ENCODE data around the gene ZDHHC14.

The ZDHHC14 gene

GRCh38 chr6:157668009-157668401 lies 287.0 kb downstream of the ZDHHC14 start:
- no peak overlapping the region for H3K23ac ChIP-seq (ENCODE audit: low read depth, low read length, poor library complexity)
- H3K27me3 ChIP-seq (ENCODE audit: control insufficient read depth in 3 of 3, insufficient read depth in 3 of 3, low read depth in 1 of 3, low read length in 3 of 3), result no peaks in the 10 kb centered on the region
- no peak overlapping the region for H4K91ac ChIP-seq (ENCODE audit: low read depth, low read length, poor library complexity)
- no peak overlapping the region for H3K4ac ChIP-seq (ENCODE audit: low read length)
- no peak overlapping the region for H2BK15ac ChIP-seq (ENCODE audit: low read length)
- no peak overlapping the region for H3K4me3 ChIP-seq (ENCODE audit: low read length in 2 of 2)
- no peak overlapping the region for H3K14ac ChIP-seq (ENCODE audit: low read length)
- no peaks in the 10 kb centered on the region for H3K36me3 ChIP-seq (replicated peaks in 1 of 2; ENCODE audit: control insufficient read depth in 2 of 2, insufficient read depth in 2 of 2, low read length in 2 of 2)
- H2AFZ ChIP-seq (ENCODE audit: low read length), result no peak overlapping the region
- no peak overlapping the region for H3K18ac ChIP-seq (ENCODE audit: low read length)
- H4K8ac ChIP-seq (ENCODE audit: low read depth, low read length), result no peak overlapping the region
- no peak overlapping the region for H3K27ac ChIP-seq (replicated peaks; ENCODE audit: low read length)
- WGBS, 2 donors (ENCODE audit: extremely low coverage in 2 of 2, insufficient read length in 2 of 2, insufficient replicate concordance in 1 of 2), result no CpG with 5 or more reads among the region's 3 CpGs
- H2BK12ac ChIP-seq (ENCODE audit: low read length), result no peak overlapping the region
- H3K9ac ChIP-seq (ENCODE audit: low read depth, low read length, poor library complexity), result no peak overlapping the region
- no peak for DNase-seq (ENCODE audit: low spot score)
- H3K9me3 ChIP-seq (replicated peaks in 1 of 2; ENCODE audit: control insufficient read depth in 2 of 2, insufficient read depth in 1 of 2, low read depth in 1 of 2, low read length in 2 of 2), result no peaks in the 10 kb centered on the region
- no peak overlapping the region for H2BK5ac ChIP-seq (ENCODE audit: low read length)
- no peak overlapping the region for H2BK120ac ChIP-seq (ENCODE audit: low read depth, low read length)
- H3K4me2 ChIP-seq (ENCODE audit: insufficient read depth, low read length, poor library complexity, severe bottlenecking), result no peak overlapping the region
- no peak overlapping the region for H2AK5ac ChIP-seq (ENCODE audit: low read depth, low read length)
- H3K4me1 ChIP-seq (ENCODE audit: control insufficient read depth in 2 of 2, insufficient read depth in 1 of 2, low read depth in 1 of 2, low read length in 2 of 2), result peaks cover 2 to 6% of the 10 kb centered on the region in 2 donors
- no peaks in the 10 kb centered on the region for H3K79me1 ChIP-seq (ENCODE audit: low read depth, low read length)

GRCh38 chr6:157668713-157669112 lies 287.7 kb downstream of the ZDHHC14 start:
- Histone ChIP-seq H4K91ac (ENCODE audit: low read depth, low read length, poor library complexity) (no peak overlapping the region), H2AK5ac (ENCODE audit: low read depth, low read length) (no peak overlapping the region), H3K9me3 (replicated peaks in 1 of 2; ENCODE audit: control insufficient read depth in 2 of 2, insufficient read depth in 1 of 2, low read depth in 1 of 2, low read length in 2 of 2) (no peaks in the 10 kb centered on the region), H3K4me1 (ENCODE audit: control insufficient read depth in 2 of 2, insufficient read depth in 1 of 2, low read depth in 1 of 2, low read length in 2 of 2) (peaks cover 2 to 6% of the 10 kb centered on the region in 2 donors), H2AFZ (ENCODE audit: low read length) (no peak overlapping the region), H3K4me3 (ENCODE audit: low read length in 2 of 2) (no peak overlapping the region), H3K18ac (ENCODE audit: low read length) (no peak overlapping the region), H3K27me3 (ENCODE audit: control insufficient read depth in 3 of 3, insufficient read depth in 3 of 3, low read depth in 1 of 3, low read length in 3 of 3) (no peaks in the 10 kb centered on the region), H4K8ac (ENCODE audit: low read depth, low read length) (no peak overlapping the region), H2BK5ac (ENCODE audit: low read length) (no peak overlapping the region), H3K36me3 (replicated peaks in 1 of 2; ENCODE audit: control insufficient read depth in 2 of 2, insufficient read depth in 2 of 2, low read length in 2 of 2) (no peaks in the 10 kb centered on the region), H3K23ac (ENCODE audit: low read depth, low read length, poor library complexity) (no peak overlapping the region), H2BK120ac (ENCODE audit: low read depth, low read length) (no peak overlapping the region), H2BK12ac (ENCODE audit: low read length) (no peak overlapping the region), H3K9ac (ENCODE audit: low read depth, low read length, poor library complexity) (no peak overlapping the region), H3K4ac (ENCODE audit: low read length) (no peak overlapping the region), H3K14ac (ENCODE audit: low read length) (no peak overlapping the region), H3K4me2 (ENCODE audit: insufficient read depth, low read length, poor library complexity, severe bottlenecking) (no peak overlapping the region), H3K79me1 (ENCODE audit: low read depth, low read length) (no peaks in the 10 kb centered on the region), H2BK15ac (ENCODE audit: low read length) (no peak overlapping the region), H3K27ac (replicated peaks; ENCODE audit: low read length) (no peak overlapping the region)
- no CpG with 5 or more reads among the region's 2 CpGs for WGBS, 2 donors (ENCODE audit: extremely low coverage in 2 of 2, insufficient read length in 2 of 2, insufficient replicate concordance in 1 of 2)
- DNase-seq (ENCODE audit: low spot score), result no peak

- no peak overlapping the region for H2BK12ac ChIP-seq (ENCODE audit: low read length)
- no peak overlapping the region for H3K9ac ChIP-seq (ENCODE audit: low read depth, low read length, poor library complexity)
- H2AK5ac ChIP-seq (ENCODE audit: low read depth, low read length), result no peak overlapping the region
- no peak overlapping the region for H2BK5ac ChIP-seq (ENCODE audit: low read length)
- WGBS, 2 donors (ENCODE audit: extremely low coverage in 2 of 2, insufficient read length in 2 of 2, insufficient replicate concordance in 1 of 2), result no CpG with 5 or more reads among the region's 3 CpGs
- no peaks in the 10 kb centered on the region for H3K79me1 ChIP-seq (ENCODE audit: low read depth, low read length)
- H2BK15ac ChIP-seq (ENCODE audit: low read length), result no peak overlapping the region
- no peaks in the 10 kb centered on the region for H3K9me3 ChIP-seq (replicated peaks in 1 of 2; ENCODE audit: control insufficient read depth in 2 of 2, insufficient read depth in 1 of 2, low read depth in 1 of 2, low read length in 2 of 2)
- no peak overlapping the region for H3K18ac ChIP-seq (ENCODE audit: low read length)
- H2AFZ ChIP-seq (ENCODE audit: low read length), result peak overlapping the region; percentile 91
- no peak overlapping the region for H3K14ac ChIP-seq (ENCODE audit: low read length)
- H3K4ac ChIP-seq (ENCODE audit: low read length), result no peak overlapping the region
- no peak overlapping the region for H3K4me2 ChIP-seq (ENCODE audit: insufficient read depth, low read length, poor library complexity, severe bottlenecking)
- H4K91ac ChIP-seq (ENCODE audit: low read depth, low read length, poor library complexity), result no peak overlapping the region
- no peak overlapping the region for H4K8ac ChIP-seq (ENCODE audit: low read depth, low read length)
- no peak overlapping the region for H2BK120ac ChIP-seq (ENCODE audit: low read depth, low read length)
- no peak overlapping the region for H3K23ac ChIP-seq (ENCODE audit: low read depth, low read length, poor library complexity)
- H3K36me3 ChIP-seq (replicated peaks in 1 of 2; ENCODE audit: control insufficient read depth in 2 of 2, insufficient read depth in 2 of 2, low read length in 2 of 2), result no peaks in the 10 kb centered on the region
- H3K4me3 ChIP-seq (ENCODE audit: low read length in 2 of 2), result no peak overlapping the region
- no peak for DNase-seq (ENCODE audit: low spot score)
- H3K4me1 ChIP-seq (ENCODE audit: control insufficient read depth in 2 of 2, insufficient read depth in 1 of 2, low read depth in 1 of 2, low read length in 2 of 2), result peaks cover 2 to 6% of the 10 kb centered on the region in 2 donors
- H3K27ac ChIP-seq (replicated peaks; ENCODE audit: low read length), result no peak overlapping the region
- no peaks in the 10 kb centered on the region for H3K27me3 ChIP-seq (ENCODE audit: control insufficient read depth in 3 of 3, insufficient read depth in 3 of 3, low read depth in 1 of 3, low read length in 3 of 3)
Measured at GRCh38 chr6:157669323-157669722, 288.3 kb downstream of the ZDHHC14 start.

- H4K91ac ChIP-seq (ENCODE audit: low read depth, low read length, poor library complexity), result no peak overlapping the region
- H3K9ac ChIP-seq (ENCODE audit: low read depth, low read length, poor library complexity), result peak overlapping the region; percentile 26
- no peak overlapping the region for H3K18ac ChIP-seq (ENCODE audit: low read length)
- H3K36me3 ChIP-seq (replicated peaks in 1 of 2; ENCODE audit: control insufficient read depth in 2 of 2, insufficient read depth in 2 of 2, low read length in 2 of 2), result no peaks in the 10 kb centered on the region
- no peak overlapping the region for H2BK12ac ChIP-seq (ENCODE audit: low read length)
- no peak overlapping the region for H4K8ac ChIP-seq (ENCODE audit: low read depth, low read length)
- H3K23ac ChIP-seq (ENCODE audit: low read depth, low read length, poor library complexity), result peak overlapping the region; percentile 40
- no CpG with 5 or more reads among the region's 14 CpGs for WGBS, 2 donors (ENCODE audit: extremely low coverage in 2 of 2, insufficient read length in 2 of 2, insufficient replicate concordance in 1 of 2)
- no peak overlapping the region for H3K27ac ChIP-seq (replicated peaks; ENCODE audit: low read length)
- no peak overlapping the region for H3K4me2 ChIP-seq (ENCODE audit: insufficient read depth, low read length, poor library complexity, severe bottlenecking)
- peak overlapping the region; percentile 91 for H2AFZ ChIP-seq (ENCODE audit: low read length)
- peaks cover 2 to 6% of the 10 kb centered on the region in 2 donors for H3K4me1 ChIP-seq (ENCODE audit: control insufficient read depth in 2 of 2, insufficient read depth in 1 of 2, low read depth in 1 of 2, low read length in 2 of 2)
- H3K4ac ChIP-seq (ENCODE audit: low read length), result no peak overlapping the region
- no peak for DNase-seq (ENCODE audit: low spot score)
- H2BK15ac ChIP-seq (ENCODE audit: low read length), result no peak overlapping the region
- H3K4me3 ChIP-seq (ENCODE audit: low read length in 2 of 2), result peak overlapping the region in 1 of 2 donors; percentile 7
- no peaks in the 10 kb centered on the region for H3K9me3 ChIP-seq (replicated peaks in 1 of 2; ENCODE audit: control insufficient read depth in 2 of 2, insufficient read depth in 1 of 2, low read depth in 1 of 2, low read length in 2 of 2)
- H3K79me1 ChIP-seq (ENCODE audit: low read depth, low read length), result no peaks in the 10 kb centered on the region
- peak overlapping the region; percentile 28 for H2AK5ac ChIP-seq (ENCODE audit: low read depth, low read length)
- peak overlapping the region; percentile 91 for H3K14ac ChIP-seq (ENCODE audit: low read length)
- H3K27me3 ChIP-seq (ENCODE audit: control insufficient read depth in 3 of 3, insufficient read depth in 3 of 3, low read depth in 1 of 3, low read length in 3 of 3), result no peaks in the 10 kb centered on the region
- no peak overlapping the region for H2BK120ac ChIP-seq (ENCODE audit: low read depth, low read length)
- H2BK5ac ChIP-seq (ENCODE audit: low read length), result no peak overlapping the region
Measured at GRCh38 chr6:157669747-157670216, 288.8 kb downstream of the ZDHHC14 start.
